HCT116 (cell line): Measurements from ENCODE around the gene SCARF1. TPM values are rescaled to one million over a fixed set of nuclear protein-coding genes. Genes with fewer than 3 reads are reported as not detected.

Experiments
- ATAC-seq: fragments of 200-7000 bp; cut with Tn5 transposase; 2 replicates; pipeline ENCODE4 v1.9.1; 2020; ENCODE audit warnings: mild to moderate bottlenecking, moderate library complexity
- BruUV-seq: library from RNA; stranded (reverse); fragments of 400-500 nt; replicated peaks from 2 replicates; lab custom pipeline; 2021; lab: Mats Ljungman, UMichigan
- CTCF ChIA-PET: fragments of 300-600 bp; sonication (Branson Sonifier 250); formaldehyde crosslinking; loops from one replicate; lab custom pipeline; 2021; ENCODE audit warnings: antibody characterized with exemption; lab: Charles Lee
- POLR2A ChIA-PET: fragments of 300-600, 350-600 bp; sonication (Branson Sonifier 250); formaldehyde crosslinking; loops from one replicate; lab custom pipeline; 2021; ENCODE audit warnings: antibody characterized with exemption; lab: Charles Lee
- RAD21 ChIA-PET, 2 experiments: fragments of 300-600 bp; sonication (Branson Sonifier 250); formaldehyde crosslinking; loops; one replicate each; lab custom pipeline; 2023; ENCODE audit warnings: low total read pairs in 2 of 2; ENCODE audit not compliant: uncharacterized antibody in 2 of 2, unreplicated experiment in 2 of 2, low non-redundant PET in 1 of 2; lab: Charles Lee
- DNase-seq: peaks from one replicate; pipeline ENCODE4 v3.0.0-alpha.2; 2010; ENCODE audit warnings: low read depth, low spot score
- H2AFZ ChIP-seq: fragments of 200-600 bp; shearing (Covaris generic), sonication (generic); 2 replicates; pipeline ENCODE4 v1.6.1; 2017; ENCODE audit warnings: low read depth, mixed run types, mixed read lengths, antibody characterized with exemption, low read length; ENCODE audit not compliant: poor library complexity, severe bottlenecking
- H3K27ac ChIP-seq: 2 replicates; pipeline ENCODE4 v1.5.1; 2012; ENCODE audit warnings: low read depth, low read length
- H3K27me3 ChIP-seq: fragments of 200-600 bp; sonication (generic); 2 replicates; pipeline ENCODE4 v1.6.1; 2016; ENCODE audit warnings: mixed run types, low read length, mixed read lengths; ENCODE audit not compliant: insufficient read depth
- H3K36me3 ChIP-seq, 2 experiments: fragments of 200-500 bp in 1 of 2; fragments of 200-600 bp in 1 of 2; sonication (Bioruptor generic) in 1 of 2; sonication (generic) in 1 of 2; 2 replicates each; pipeline versions ENCODE4 v1.5.1 to v1.6.1; 2014 to 2016; ENCODE audit warnings: low read length in 2 of 2, inconsistent platforms in 1 of 2, mixed read lengths in 1 of 2, mixed run types in 1 of 2; ENCODE audit not compliant: insufficient read depth in 2 of 2, control insufficient read depth in 1 of 2
- H3K4me1 ChIP-seq, 2 experiments: fragments of 200-600 bp in 1 of 2; sonication (generic) in 1 of 2; 2 replicates each; pipeline versions ENCODE4 v1.5.1 to v1.6.1; 2012 to 2017; ENCODE audit warnings: low read length in 2 of 2, inconsistent platforms in 1 of 2, mild to moderate bottlenecking in 1 of 2, mixed read lengths in 1 of 2, mixed run types in 1 of 2, moderate library complexity in 1 of 2; ENCODE audit not compliant: insufficient read depth in 2 of 2, control insufficient read depth in 1 of 2
- H3K4me2 ChIP-seq: fragments of 200-600 bp; sonication (generic); 2 replicates; pipeline ENCODE4 v1.6.1; 2017; ENCODE audit warnings: mixed run types, low read length, mixed read lengths
- H3K4me3 ChIP-seq, 2 experiments: fragments of 200-600 bp in 1 of 2; sonication (generic) in 1 of 2; replicated peaks in 1 of 2; 2 replicates each; pipeline ENCODE4 v1.5.1; 2011 to 2016; ENCODE audit warnings: low read length in 2 of 2, control low read depth in 1 of 2, low read depth in 1 of 2, mild to moderate bottlenecking in 1 of 2, mixed read lengths in 1 of 2, mixed run types in 1 of 2
- H3K79me2 ChIP-seq: fragments of 200-600 bp; sonication (generic); 2 replicates; pipeline ENCODE4 v1.6.1; 2017; ENCODE audit warnings: mild to moderate bottlenecking, mixed run types, low read length, moderate library complexity, mixed read lengths; ENCODE audit not compliant: insufficient read depth
- H3K9ac ChIP-seq: fragments of 200-600 bp; sonication (generic); 2 replicates; pipeline ENCODE4 v1.6.1; 2016; ENCODE audit warnings: low read length, mixed read lengths
- H3K9me2 ChIP-seq: fragments of 200-600 bp; sonication (generic), shearing (Covaris generic); 2 replicates; pipeline ENCODE4 v1.6.1; 2017; ENCODE audit warnings: mixed run types, mild to moderate bottlenecking, moderate library complexity; ENCODE audit not compliant: insufficient read depth
- H3K9me3 ChIP-seq, 2 experiments: fragments of 200-500 bp in 1 of 2; fragments of 200-600 bp in 1 of 2; sonication (Bioruptor generic) in 1 of 2; sonication (generic) in 1 of 2; 2 replicates each; pipeline ENCODE4 v1.6.1; 2014 to 2017; ENCODE audit warnings: low read length in 2 of 2, mixed read lengths in 2 of 2, inconsistent platforms in 1 of 2, low read depth in 1 of 2, mild to moderate bottlenecking in 1 of 2, mixed run types in 1 of 2, moderate library complexity in 1 of 2; ENCODE audit not compliant: control insufficient read depth in 1 of 2, insufficient read depth in 1 of 2
- H4K20me1 ChIP-seq: fragments of 200-600 bp; sonication (generic), shearing (Covaris generic); 2 replicates; pipeline ENCODE4 v1.6.1; 2017; ENCODE audit warnings: mixed run types, mild to moderate bottlenecking, moderate library complexity; ENCODE audit not compliant: insufficient read depth
- EGR1 ChIP-seq: IDR thresholded peaks from 2 replicates; pipeline ENCODE4 v1.6.1; 2012; ENCODE audit warnings: low read depth
- POLR2A ChIP-seq: IDR thresholded peaks from 2 replicates; pipeline ENCODE4 v1.7.0; 2011; ENCODE audit warnings: borderline replicate concordance; ENCODE audit not compliant: insufficient read depth, insufficient read length; ENCODE audit errors: extremely low read depth
- POLR2AphosphoS5 ChIP-seq: IDR thresholded peaks from 2 replicates; pipeline ENCODE4 v1.6.1; 2011; ENCODE audit warnings: mild to moderate bottlenecking, low read depth, low read length, moderate library complexity
- SP1 ChIP-seq: IDR thresholded peaks from 2 replicates; pipeline ENCODE4 v1.6.1; 2012; ENCODE audit warnings: low read depth
- SRF ChIP-seq: IDR thresholded peaks from 2 replicates; pipeline ENCODE4 v1.6.1; 2012; ENCODE audit warnings: low read depth
- TCF7L2 ChIP-seq: IDR thresholded peaks from 2 replicates; pipeline ENCODE4 v1.7.0; 2011; ENCODE audit warnings: borderline replicate concordance, inconsistent platforms; ENCODE audit not compliant: insufficient read depth, insufficient read length; ENCODE audit errors: extremely low read depth
- intact Hi-C: fragments of 100-400 bp; cut with micrococcal nuclease; formaldehyde crosslinking; loops from 2 replicates; pipeline ENCODE4 v1.10.0; 2022
- total RNA-seq: library from RNA; stranded (reverse); gene quantifications from one replicate; pipeline ENCODE4 v1.2.1, GENCODE V29; 2021; ENCODE audit not compliant: unreplicated experiment
- TF ChIP-seq, protein P1 (sequence below): IDR thresholded peaks from 2 replicates; pipeline ENCODE4 v1.6.1; 2011; ENCODE audit warnings: mild to moderate bottlenecking, low read length, moderate library complexity; ENCODE audit not compliant: insufficient replicate concordance; ENCODE audit errors: extremely low read depth
- TF ChIP-seq, protein P2 (sequence below), 3 experiments: fragments of 200-600 bp in 1 of 3; sonication (generic) in 1 of 3; IDR thresholded peaks in 2 of 3; conservative IDR thresholded peaks in 1 of 3; 2 replicates each; pipeline ENCODE4 v1.5.1; 2012 to 2017; ENCODE audit warnings: low read depth in 2 of 3, low read length in 2 of 3, antibody characterized with exemption in 1 of 3, borderline replicate concordance in 1 of 3, control low read depth in 1 of 3, mild to moderate bottlenecking in 1 of 3, mixed read lengths in 1 of 3, mixed run types in 1 of 3, moderate library complexity in 1 of 3; ENCODE audit not compliant: insufficient read depth in 1 of 3

The SCARF1 gene
- total RNA-seq, 1 experiment from 2014 or later = 2.2 TPM

DNA sequence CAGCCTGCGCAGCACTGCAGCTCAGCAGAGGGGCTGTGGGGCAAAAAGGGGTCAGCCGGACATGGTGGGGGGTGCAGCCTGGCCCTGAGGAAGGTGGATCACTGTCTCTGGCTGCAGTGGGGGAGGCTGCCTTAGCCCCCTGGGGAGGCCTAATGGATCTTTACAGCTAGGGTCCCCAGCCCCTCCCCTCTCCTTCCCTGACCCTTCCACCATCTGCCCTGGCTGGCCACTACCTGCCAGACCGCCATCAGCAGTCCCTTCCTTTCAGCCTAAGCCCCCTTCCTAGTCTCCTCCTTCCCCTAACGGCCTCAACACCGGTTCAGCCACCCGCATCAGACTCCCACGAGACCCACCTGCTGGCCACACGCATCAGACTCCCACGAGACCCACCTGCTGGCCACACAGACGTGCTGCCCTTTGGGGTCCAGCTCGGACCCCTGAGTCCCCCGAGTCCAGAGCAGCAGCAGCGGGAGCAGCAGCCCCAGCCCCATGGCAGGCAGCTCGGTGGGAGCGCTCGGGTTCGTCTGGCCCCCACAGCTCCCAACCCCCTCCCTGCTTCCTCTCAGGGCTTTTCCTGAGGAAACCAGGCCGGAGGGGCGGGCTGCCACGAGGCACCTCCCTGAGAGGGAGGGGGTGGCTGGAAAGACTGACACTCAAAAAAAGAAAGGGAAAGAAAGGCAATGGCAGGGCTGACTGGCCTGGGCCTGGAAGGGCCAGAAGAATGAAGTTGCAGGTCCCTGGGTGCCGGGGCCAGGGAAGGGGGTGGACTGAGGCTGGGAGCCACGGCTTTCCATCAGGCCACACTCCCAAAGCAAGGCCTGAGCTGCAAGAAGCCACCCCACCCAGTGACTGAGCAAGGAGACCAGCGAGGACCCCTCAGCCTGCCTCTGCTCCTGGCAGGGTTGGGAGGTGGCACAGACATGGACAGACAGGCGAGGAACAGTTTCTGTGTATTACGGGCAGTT, at the start of gene SCARF1 (continued):
- no peak for TF ChIP-seq TCF7L2

DNA sequence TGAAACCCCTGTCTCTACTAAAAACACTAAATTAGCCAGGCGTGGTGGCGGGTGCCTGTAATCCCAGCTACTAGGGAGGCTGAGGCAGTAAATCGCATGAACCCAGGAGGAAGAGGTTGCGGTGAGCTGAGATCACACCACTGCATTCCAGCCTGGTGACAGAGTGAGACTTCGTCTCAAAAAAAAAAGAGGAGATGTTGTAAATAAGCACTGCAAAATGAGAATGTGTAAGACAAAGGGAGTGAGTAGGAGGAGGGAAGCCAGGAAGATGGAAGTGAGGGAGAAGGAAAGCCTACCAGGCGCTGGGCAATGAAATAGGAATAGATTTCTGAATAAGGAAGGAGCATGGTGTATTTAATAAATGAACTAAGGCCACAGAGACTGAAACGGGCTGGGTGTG, 47.8 kb upstream of the SCARF1 start:
- RAD21 ChIA-PET = no interaction called here
- Histone ChIP-seq H3K79me2 (no peaks in the 10 kb centered on the region), H3K27ac (no peak overlapping the region), H3K27me3 (no peaks in the 10 kb centered on the region), H3K4me3 (no peak overlapping the region), H3K9me2 (no peaks in the 10 kb centered on the region), H3K9me3 (no peaks in the 10 kb centered on the region), H4K20me1 (no peaks in the 10 kb centered on the region), H3K36me3 (no peaks in the 10 kb centered on the region), H3K4me1 (no peaks in the 10 kb centered on the region), H2AFZ (no peak overlapping the region), H3K4me2 (no peak overlapping the region), H3K9ac (no peak overlapping the region)
- intact Hi-C loops = no loop called here
- no peak for DNase-seq
- POLR2A ChIA-PET = no interaction called here
- TF ChIP-seq EGR1 (no peak), SRF (no peak), SP1 (no peak), POLR2A (no peak), POLR2AphosphoS5 (no peak)
- TF ChIP-seq, protein P1, sequence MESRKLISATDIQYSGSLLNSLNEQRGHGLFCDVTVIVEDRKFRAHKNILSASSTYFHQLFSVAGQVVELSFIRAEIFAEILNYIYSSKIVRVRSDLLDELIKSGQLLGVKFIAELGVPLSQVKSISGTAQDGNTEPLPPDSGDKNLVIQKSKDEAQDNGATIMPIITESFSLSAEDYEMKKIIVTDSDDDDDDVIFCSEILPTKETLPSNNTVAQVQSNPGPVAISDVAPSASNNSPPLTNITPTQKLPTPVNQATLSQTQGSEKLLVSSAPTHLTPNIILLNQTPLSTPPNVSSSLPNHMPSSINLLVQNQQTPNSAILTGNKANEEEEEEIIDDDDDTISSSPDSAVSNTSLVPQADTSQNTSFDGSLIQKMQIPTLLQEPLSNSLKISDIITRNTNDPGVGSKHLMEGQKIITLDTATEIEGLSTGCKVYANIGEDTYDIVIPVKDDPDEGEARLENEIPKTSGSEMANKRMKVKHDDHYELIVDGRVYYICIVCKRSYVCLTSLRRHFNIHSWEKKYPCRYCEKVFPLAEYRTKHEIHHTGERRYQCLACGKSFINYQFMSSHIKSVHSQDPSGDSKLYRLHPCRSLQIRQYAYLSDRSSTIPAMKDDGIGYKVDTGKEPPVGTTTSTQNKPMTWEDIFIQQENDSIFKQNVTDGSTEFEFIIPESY = no peak
- TF ChIP-seq, protein P2, sequence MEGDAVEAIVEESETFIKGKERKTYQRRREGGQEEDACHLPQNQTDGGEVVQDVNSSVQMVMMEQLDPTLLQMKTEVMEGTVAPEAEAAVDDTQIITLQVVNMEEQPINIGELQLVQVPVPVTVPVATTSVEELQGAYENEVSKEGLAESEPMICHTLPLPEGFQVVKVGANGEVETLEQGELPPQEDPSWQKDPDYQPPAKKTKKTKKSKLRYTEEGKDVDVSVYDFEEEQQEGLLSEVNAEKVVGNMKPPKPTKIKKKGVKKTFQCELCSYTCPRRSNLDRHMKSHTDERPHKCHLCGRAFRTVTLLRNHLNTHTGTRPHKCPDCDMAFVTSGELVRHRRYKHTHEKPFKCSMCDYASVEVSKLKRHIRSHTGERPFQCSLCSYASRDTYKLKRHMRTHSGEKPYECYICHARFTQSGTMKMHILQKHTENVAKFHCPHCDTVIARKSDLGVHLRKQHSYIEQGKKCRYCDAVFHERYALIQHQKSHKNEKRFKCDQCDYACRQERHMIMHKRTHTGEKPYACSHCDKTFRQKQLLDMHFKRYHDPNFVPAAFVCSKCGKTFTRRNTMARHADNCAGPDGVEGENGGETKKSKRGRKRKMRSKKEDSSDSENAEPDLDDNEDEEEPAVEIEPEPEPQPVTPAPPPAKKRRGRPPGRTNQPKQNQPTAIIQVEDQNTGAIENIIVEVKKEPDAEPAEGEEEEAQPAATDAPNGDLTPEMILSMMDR (IDR thresholded peaks at IDR 0.05 in 2 of 3, conservative IDR thresholded peaks at IDR 0.05 in 1 of 3; ENCODE audit: borderline replicate concordance in 1 of 3, insufficient read depth in 1 of 3, low read depth in 2 of 3, low read length in 2 of 3) = no peak
- no peak for ATAC-seq
- BruUV-seq = no TSS peak
- CTCF ChIA-PET = no interaction called here
